Measurements from ENCODE around the gene ARMCX5.

Gene ARMCX5

GRCh38 chrX:102599084-102599950 lies at the start of gene ARMCX5:
Gene ARMCX5 (plus strand): TSS chrX:102599515. CDS start chrX:102602142, 2,627 bp downstream.
- Mint-ChIP-seq H3K36me3 (peaks cover 9% of the 10 kb centered on the region), H3K27ac (peak within 1 kb of the TSS; percentile 95), H3K4me1 (peaks cover 23% of the 10 kb centered on the region), H3K4me3 (peak within 1 kb of the TSS; percentile 99), H3K27me3 (no peaks in the 10 kb centered on the region), H3K9me3 (no peaks in the 10 kb centered on the region)
- peak; percentile 89 for ATAC-seq

DNA sequence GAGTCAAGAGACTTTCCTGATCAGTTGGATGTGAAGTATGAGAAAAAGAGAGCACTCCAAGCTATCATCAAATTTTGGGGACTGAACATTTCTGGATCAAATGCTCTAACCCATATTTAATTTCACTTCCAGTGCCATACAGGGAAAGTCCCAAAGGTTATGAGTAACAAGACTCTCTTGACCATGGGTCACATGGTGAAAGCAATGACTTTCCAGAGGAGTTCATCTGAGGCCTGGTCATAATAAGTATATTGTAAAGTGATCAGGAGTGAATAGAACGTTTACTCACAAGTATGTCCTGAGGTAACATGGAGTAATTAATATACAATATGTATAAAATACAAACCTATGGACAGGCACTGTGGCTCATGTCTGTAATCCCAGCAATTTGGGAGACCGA lies 40.7 kb upstream of the ARMCX5 start:
- Mint-ChIP-seq H3K27ac (no peak overlapping the region), H3K27me3 (no peaks in the 10 kb centered on the region), H3K36me3 (no peaks in the 10 kb centered on the region), H3K9me3 (no peaks in the 10 kb centered on the region), H3K4me3 (no peak overlapping the region), H3K4me1 (no peaks in the 10 kb centered on the region)
- no peak for ATAC-seq

DNA sequence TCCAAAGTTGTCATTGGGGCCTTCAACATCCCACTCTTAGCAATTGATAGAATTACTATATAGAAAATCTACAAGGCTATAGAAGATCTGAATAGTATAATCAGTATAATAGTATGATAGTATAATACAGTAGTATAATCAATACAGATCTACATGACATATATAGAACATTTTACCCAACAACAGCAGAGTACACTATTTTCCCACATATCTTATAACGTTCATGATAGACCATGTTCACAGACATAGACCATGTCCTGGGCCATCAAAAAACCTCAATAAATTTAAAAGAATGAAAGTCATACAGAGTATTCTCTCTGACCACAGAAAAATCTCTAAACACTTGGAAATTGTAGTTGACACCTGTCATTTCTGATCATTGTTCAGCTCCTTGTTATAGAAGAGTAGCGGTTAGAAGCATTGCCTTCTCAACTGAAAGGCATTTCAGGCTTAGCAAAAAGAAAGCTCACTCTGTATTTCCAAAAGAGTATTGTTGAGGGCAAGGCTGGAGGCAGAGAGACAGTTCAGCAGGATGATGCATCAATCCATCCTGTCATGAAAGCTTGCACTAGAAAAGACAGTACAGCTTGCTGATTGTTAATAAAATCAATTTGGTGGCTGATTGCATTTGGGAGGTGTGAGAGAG lies 38.8 kb upstream of the ARMCX5 start:
- ATAC-seq: no peak
- Mint-ChIP-seq H3K27me3 (no peaks in the 10 kb centered on the region), H3K27ac (no peak overlapping the region), H3K9me3 (no peaks in the 10 kb centered on the region), H3K4me3 (no peak overlapping the region), H3K36me3 (no peaks in the 10 kb centered on the region), H3K4me1 (no peaks in the 10 kb centered on the region)

DNA sequence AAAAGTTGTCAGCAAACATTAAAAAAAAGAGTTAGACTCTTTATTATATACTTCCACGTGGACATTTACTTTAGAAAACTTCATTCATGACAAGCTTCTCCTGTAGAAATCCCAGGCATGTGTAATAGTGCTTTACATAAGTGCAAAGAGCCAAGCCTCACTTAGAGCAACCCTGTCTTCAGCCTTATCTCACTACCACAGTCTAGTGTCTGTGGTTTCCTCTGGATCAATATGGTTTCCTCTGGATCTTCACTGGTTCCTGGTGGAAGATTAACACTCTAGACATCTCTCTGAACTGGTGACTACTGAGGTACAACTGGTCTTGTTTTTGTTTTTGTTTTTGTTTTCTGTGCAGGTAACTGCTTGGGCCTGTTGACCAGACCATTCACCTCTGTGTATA lies 18.4 kb upstream of the ARMCX5 start:
- ATAC-seq: no peak
- Mint-ChIP-seq H3K9me3 (no peaks in the 10 kb centered on the region), H3K36me3 (no peaks in the 10 kb centered on the region), H3K27me3 (no peaks in the 10 kb centered on the region), H3K27ac (no peak overlapping the region), H3K4me1 (no peaks in the 10 kb centered on the region), H3K4me3 (no peak overlapping the region)

- H3K27me3 Mint-ChIP-seq: peaks cover 10% of the 10 kb centered on the region
- no peaks in the 10 kb centered on the region for H3K36me3 Mint-ChIP-seq
- no peaks in the 10 kb centered on the region for H3K9me3 Mint-ChIP-seq
- H3K4me1 Mint-ChIP-seq: no peaks in the 10 kb centered on the region
- no peak for ATAC-seq
- no peak overlapping the region for H3K27ac Mint-ChIP-seq
- H3K4me3 Mint-ChIP-seq: no peak overlapping the region
Observed at GRCh38 chrX:102593367-102593766, 5.9 kb upstream of the ARMCX5 start.

DNA sequence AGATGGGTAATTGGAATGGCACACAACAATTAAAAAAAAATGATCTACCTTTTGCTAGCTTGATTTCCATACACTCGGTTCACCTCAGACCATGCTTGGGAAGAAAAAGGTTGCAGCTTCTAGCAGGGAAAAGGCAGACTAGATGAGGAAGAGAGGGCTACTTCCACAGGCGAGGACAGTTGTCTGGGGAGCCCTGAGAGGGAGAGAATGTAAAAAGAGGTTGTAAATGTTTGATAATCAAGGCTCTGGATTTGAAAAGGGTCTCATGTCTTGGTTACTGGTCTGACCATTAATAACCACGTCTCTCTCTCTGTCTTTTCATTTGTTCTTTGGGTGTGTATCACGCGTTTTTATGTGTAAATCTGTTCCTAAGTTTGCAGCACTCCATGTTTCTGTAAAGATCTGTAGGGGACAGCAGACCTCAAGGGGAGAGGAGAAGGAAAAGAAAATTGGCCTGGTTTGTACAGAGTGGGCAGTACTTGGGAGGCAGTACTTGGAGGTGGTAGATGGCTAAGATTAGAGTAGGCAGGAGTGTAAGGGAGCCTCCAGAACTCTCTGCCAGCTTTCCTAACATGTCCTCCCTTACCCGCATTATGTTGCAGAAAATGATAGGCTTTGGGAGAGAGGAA lies 750 bp downstream of the ARMCX5 start:
- Mint-ChIP-seq H3K27me3 (no peaks in the 10 kb centered on the region), H3K36me3 (peaks cover 9% of the 10 kb centered on the region)
- no peak for ATAC-seq

GRCh38 chrX:102604327-102604726 lies 5.0 kb downstream of the ARMCX5 start:
- Mint-ChIP-seq H3K4me1 (peaks cover 30% of the 10 kb centered on the region), H3K9me3 (no peaks in the 10 kb centered on the region), H3K36me3 (peaks cover 16% of the 10 kb centered on the region), H3K4me3 (no peak overlapping the region), H3K27ac (no peak overlapping the region), H3K27me3 (no peaks in the 10 kb centered on the region)
- ATAC-seq: no peak

More for the DNA sequence above, 750 bp downstream of the ARMCX5 start:
- H3K4me1 Mint-ChIP-seq: peaks cover 23% of the 10 kb centered on the region
- H3K9me3 Mint-ChIP-seq: no peaks in the 10 kb centered on the region
- H3K4me3 Mint-ChIP-seq: peak overlapping the region; percentile 99
- H3K27ac Mint-ChIP-seq: peak overlapping the region; percentile 95

GRCh38 chrX:102606115-102606514 lies 6.8 kb downstream of the ARMCX5 start:
- Mint-ChIP-seq H3K4me1 (peaks cover 27% of the 10 kb centered on the region), H3K9me3 (no peaks in the 10 kb centered on the region), H3K27me3 (no peaks in the 10 kb centered on the region), H3K4me3 (no peak overlapping the region), H3K36me3 (peaks cover 32% of the 10 kb centered on the region), H3K27ac (no peak overlapping the region)
- no peak for ATAC-seq

GRCh38 chrX:102610905-102611304 lies 11.6 kb downstream of the ARMCX5 start:
- peaks cover 26% of the 10 kb centered on the region for H3K4me1 Mint-ChIP-seq
- H3K27me3 Mint-ChIP-seq: no peaks in the 10 kb centered on the region
- no peak overlapping the region for H3K4me3 Mint-ChIP-seq
- H3K36me3 Mint-ChIP-seq: peaks cover 57% of the 10 kb centered on the region
- no peak overlapping the region for H3K27ac Mint-ChIP-seq
- H3K9me3 Mint-ChIP-seq: no peaks in the 10 kb centered on the region
- no peak for ATAC-seq

GRCh38 chrX:102624105-102624504 lies 24.8 kb downstream of the ARMCX5 start:
- H3K4me1 Mint-ChIP-seq: peaks cover 8% of the 10 kb centered on the region
- H3K27ac Mint-ChIP-seq: no peak overlapping the region
- peaks cover 4% of the 10 kb centered on the region for H3K9me3 Mint-ChIP-seq
- H3K4me3 Mint-ChIP-seq: no peak overlapping the region
- H3K27me3 Mint-ChIP-seq: no peaks in the 10 kb centered on the region
- peaks cover 45% of the 10 kb centered on the region for H3K36me3 Mint-ChIP-seq
- no peak for ATAC-seq

GRCh38 chrX:102627640-102628039 lies 28.3 kb downstream of the ARMCX5 start:
- no peaks in the 10 kb centered on the region for H3K27me3 Mint-ChIP-seq
- peaks cover 17% of the 10 kb centered on the region for H3K36me3 Mint-ChIP-seq
- peaks cover 8% of the 10 kb centered on the region for H3K4me1 Mint-ChIP-seq
- no peak overlapping the region for H3K4me3 Mint-ChIP-seq
- H3K9me3 Mint-ChIP-seq: no peaks in the 10 kb centered on the region
- ATAC-seq: no peak
- H3K27ac Mint-ChIP-seq: no peak overlapping the region

DNA sequence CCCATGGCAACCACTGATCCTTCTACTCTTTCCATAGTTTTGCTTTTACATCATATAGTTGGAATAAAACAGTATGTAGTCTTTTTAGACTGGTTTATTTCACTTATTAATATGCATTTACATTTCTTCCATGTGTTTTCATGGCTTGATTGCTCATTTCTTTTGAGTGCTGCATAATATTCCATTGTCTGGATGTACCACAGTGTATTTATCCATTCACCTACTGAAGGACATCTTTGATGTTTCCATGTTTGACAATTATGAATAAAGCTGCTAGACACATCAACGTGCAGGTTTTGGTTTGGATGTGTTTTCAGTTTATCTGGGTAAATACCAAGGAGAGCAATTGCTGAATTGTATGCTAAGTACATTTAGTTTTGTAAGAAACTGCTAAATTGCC lies 38.2 kb downstream of the ARMCX5 start:
- no peak overlapping the region for H3K27ac Mint-ChIP-seq
- no peak overlapping the region for H3K4me3 Mint-ChIP-seq
- no peaks in the 10 kb centered on the region for H3K27me3 Mint-ChIP-seq
- peaks cover 5% of the 10 kb centered on the region for H3K9me3 Mint-ChIP-seq
- no peak for ATAC-seq
- peaks cover 6% of the 10 kb centered on the region for H3K4me1 Mint-ChIP-seq
- peaks cover 47% of the 10 kb centered on the region for H3K36me3 Mint-ChIP-seq

GRCh38 chrX:102650903-102651241 lies 51.6 kb downstream of the ARMCX5 start:
- Mint-ChIP-seq H3K4me1 (peaks cover 6% of the 10 kb centered on the region), H3K36me3 (peaks cover 14% of the 10 kb centered on the region), H3K9me3 (no peaks in the 10 kb centered on the region), H3K4me3 (peak overlapping the region; percentile 99), H3K27me3 (no peaks in the 10 kb centered on the region), H3K27ac (peak overlapping the region; percentile 89)
- no peak for ATAC-seq

DNA sequence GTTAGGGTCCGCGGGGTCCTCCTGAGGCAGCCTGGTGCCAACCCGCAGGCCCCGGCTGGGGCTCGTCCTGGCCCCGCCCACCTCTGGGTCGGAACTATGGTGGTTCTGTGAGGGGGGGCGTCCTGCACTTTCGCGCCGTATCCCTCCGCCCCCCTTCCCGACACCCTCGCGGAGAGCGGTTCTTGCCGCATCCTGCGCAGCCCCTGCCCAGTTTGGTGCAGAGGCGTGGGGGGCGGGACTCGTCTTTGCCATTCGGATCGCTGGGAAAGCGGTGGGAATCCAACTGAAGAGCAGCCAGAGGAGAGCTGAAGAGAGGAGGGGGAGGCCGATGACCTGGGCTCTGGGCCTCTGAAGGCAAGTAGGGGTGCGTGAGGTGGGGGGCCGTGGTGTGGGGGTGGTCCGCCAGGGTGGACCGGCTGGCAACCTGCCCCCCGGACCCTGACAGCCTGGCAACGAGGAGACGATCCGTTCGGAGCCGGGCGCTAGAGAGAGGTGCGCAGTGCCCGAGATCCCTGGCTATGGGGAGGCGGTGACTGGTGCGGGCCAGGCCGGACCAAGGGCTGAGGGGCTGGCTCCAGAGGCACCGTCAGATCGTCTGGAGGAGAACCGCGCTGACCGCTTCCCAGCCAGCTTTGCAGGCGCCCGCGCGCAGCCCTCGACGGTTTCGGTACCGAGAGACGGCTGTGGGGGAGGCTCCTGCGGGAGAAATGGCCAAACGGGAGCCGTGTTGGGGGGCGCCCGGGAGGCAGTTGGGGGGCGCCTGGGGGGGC lies 52.1 kb downstream of the ARMCX5 start, which contains the start of gene GPRASP1:
GPRASP1 (plus strand) TSS at position 242 of the 770 bp plus-strand sequence. CDS start 2,431 bp downstream, outside the sequence.
- Mint-ChIP-seq H3K27me3 (no peaks in the 10 kb centered on the region), H3K27ac (peak within 1 kb of the TSS; percentile 89), H3K36me3 (peaks cover 19% of the 10 kb centered on the region)

More for the DNA sequence above, 52.1 kb downstream of the ARMCX5 start, which contains the start of gene GPRASP1:
- Mint-ChIP-seq H3K4me1 (peaks cover 6% of the 10 kb centered on the region), H3K4me3 (peak within 1 kb of the TSS; percentile 99), H3K9me3 (no peaks in the 10 kb centered on the region)
- peak; percentile 63 for ATAC-seq

Measured in stimulated activated memory B cell treated with anti-CD40 and anti-IgM and Interleukin-4, amounts not matched to agents 10 μg/mL and 1 μg/mL and 100 μg/mL, for 72 hours (primary cell).